Endothelial cell of hepatic sinusoid (primary cell): ENCODE data around the gene ALDH4A1.

Source experiments
- in situ Hi-C: cut with HindIII; loops from 2 replicates; pipeline ENCODE4 v1.10.0; 2017; ENCODE audit warnings: low sequenced_read_pairs

Gene ALDH4A1

DNA sequence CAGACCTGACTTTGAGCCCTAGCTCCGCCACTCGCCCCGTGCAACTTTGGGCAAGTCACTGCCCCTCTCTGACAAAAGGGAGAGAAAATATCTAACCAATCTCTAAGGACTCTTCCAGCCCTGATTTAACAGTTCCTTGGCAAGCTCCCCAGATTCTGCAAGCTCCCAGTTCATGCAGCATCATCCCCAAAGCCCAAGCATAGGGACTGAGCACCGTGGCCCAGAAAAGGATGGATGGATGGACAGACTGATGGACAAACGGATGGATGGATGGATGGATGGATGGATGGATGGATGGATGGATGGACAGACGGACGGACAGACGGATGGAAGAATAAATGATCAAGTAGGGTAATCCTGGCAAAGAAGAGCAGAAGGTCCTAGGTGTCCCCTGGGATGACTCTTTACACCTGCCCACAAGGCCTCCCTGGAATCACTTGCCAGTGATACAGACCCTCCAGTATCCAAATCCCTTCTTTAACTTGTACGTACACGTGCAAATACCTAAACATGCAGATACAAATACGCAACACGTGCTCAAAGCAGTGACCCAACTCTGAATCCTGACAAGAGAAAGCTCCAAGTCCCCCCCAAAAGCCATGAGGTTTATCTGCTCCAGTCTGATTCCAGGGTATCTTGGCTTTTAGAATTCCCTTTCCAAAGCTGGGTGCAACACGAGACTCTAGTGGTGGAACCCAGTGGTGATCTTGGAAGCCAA lies 38.1 kb upstream of the ALDH4A1 start:
- in situ Hi-C loops, result no loop called here

DNA sequence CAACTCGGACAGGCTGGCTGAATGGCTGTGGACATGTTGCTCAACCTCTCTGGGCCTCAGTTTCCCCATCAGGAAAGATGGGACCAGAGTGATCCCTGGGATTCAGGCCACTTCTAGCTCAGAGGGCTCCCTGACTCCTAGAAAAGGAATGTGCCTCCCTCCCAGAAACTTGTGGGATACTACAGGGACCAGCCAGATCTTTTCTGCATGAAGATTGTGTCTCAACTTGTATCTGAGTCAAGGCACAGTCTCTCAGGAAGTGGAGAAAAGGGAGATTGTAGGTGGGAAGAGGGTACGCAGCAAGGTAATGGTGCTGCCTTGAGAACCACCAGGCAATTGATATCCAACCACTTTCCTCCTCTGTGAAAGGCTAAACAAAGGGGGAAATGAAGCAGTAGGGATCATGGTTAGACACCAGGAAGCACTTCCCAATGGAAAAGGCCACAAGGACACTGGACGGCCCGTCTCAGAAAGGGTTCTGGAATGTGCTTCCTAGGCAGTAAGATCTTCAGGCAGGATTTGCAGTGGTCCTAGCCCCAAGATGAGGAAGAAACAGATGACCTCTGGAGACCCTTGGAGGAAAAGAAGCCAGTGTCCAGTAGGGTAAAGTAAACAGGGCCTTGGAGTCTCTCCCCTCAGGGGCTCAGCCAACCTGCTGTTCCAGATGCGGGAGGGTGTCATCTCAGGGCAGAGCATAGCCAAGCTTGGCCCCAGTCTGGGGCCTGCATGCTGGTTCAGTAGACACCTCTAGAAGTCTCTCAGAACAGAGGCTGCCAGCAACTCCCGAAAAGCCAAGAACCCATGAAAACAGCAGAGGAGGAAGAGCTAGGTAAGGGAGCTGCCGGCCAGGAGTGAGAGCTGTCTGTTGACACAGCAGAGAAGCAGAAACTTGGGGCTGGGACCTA lies 37.3 kb upstream of the ALDH4A1 start:
- in situ Hi-C loops, result no loop called here

DNA sequence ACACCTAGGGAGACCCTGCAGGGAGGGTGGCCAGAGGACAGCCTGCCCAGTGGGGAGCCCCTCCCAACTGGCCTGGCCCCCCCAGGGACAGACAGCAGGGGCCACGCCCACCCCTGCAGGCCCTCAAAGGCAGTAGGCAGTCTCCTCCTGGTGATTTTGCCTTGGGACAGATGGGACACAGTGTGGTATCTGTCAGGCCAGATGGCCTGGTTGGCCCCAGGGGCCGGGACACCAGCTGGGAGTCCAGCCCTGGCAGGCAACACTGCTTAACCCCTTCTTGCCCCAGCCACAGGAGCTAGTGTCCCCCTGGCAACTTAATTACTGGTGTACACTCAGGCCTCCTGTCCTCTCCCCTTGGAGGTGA lies 36.3 kb upstream of the ALDH4A1 start:
- in situ Hi-C loops, result no loop called here

DNA sequence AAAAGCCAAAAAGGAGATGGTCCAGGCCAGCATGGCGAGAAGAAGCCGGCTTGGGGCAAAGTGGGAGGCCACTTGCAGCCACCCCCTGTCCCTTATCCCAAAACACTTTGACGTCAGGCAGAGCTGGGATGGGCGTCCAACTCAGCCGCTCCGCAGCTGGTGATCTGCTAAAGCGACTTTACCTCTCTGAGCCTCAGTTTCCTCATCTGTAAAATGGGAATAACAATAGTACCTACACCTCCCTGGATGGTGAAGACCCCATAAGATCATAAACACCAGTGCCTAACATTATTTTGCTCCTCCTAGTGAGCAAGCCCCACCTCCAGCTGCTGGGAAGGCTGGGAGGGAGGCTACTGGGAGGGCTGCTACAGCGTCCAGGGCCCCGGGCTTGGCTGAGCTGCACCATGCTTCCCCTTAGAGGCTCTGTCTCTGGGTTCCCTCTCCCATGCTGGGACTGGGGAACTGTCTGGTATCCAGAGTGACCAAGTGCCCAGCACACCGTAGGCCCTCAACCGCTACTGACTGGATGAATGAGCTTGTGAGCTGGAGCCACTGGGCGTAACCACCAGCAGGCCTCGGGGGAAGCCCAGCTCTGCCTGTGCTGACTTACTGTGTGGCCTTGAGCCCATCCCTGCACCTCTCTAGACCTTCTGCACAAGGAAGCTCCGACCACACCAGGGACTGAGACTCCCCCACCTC lies 35.8 kb upstream of the ALDH4A1 start:
- in situ Hi-C loops, result no loop called here

DNA sequence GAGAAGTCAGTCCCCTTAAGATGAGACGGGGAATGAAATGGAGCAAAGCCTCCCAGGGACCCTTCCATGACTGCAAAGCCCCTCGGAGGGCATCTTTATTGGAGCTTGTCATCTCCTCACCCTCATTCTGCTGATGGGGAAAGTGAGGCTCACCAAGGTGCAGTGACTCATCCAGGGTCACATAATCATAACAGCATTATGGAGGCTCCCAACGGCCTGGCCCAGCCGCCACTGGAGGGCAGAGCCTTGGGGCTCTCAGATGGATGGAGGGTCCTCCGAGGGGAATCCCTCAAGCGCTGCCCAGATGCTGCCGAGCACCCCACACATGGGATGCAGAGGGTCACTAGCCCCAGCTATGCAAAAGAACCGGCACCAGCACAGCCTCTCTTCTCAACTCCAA lies 35.2 kb upstream of the ALDH4A1 start:
- in situ Hi-C loops, result no loop called here

DNA sequence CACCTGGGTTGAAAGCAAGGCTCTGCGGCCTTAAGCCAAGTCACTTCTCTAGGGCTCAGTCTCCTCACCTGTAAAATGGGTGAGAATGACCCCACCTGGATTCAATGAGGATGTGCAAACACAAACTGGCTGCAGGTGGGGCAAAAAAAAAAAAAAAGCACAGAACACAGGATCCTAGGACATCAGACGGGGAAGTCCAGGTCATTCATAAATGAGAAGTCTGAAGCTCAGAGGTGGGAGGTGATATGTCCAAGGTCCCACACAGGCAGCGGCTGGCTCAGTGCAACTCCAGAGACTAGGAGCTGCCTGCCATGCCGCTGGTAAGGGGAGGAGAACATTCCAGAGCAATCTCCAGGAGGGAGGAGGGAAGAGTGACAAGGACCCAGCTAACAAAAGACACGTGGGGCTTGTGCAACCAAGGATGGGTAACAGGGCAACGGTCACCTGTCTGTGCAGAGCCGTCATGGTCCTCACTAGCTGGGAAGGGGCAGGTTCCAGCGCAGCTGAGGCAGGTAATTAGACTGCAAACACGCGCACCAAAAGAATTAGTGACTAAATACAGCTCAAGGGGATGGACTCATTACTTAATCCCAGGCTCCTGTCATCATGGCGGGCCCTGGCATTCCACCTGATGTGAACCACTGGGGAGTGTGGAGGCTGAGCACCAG lies 34.6 kb upstream of the ALDH4A1 start:
- in situ Hi-C loops, result no loop called here

DNA sequence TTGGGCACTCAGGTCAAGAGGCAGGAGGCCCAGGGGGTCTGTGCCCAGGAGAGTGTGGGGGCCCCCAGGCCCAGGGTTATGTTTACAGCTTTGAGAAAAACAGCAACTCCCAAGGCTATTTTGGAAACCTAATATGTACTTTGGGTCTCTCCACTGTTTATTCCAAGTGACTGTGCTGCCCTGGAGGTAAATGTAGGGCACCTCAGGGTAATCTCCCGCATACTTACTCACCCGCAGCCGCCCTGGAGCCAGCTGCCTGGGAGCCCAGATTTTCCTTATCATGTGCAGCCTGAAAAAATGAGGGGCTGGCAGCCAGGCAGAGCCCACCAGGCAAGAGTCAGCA lies 34.1 kb upstream of the ALDH4A1 start:
- in situ Hi-C loops, result no loop called here

DNA sequence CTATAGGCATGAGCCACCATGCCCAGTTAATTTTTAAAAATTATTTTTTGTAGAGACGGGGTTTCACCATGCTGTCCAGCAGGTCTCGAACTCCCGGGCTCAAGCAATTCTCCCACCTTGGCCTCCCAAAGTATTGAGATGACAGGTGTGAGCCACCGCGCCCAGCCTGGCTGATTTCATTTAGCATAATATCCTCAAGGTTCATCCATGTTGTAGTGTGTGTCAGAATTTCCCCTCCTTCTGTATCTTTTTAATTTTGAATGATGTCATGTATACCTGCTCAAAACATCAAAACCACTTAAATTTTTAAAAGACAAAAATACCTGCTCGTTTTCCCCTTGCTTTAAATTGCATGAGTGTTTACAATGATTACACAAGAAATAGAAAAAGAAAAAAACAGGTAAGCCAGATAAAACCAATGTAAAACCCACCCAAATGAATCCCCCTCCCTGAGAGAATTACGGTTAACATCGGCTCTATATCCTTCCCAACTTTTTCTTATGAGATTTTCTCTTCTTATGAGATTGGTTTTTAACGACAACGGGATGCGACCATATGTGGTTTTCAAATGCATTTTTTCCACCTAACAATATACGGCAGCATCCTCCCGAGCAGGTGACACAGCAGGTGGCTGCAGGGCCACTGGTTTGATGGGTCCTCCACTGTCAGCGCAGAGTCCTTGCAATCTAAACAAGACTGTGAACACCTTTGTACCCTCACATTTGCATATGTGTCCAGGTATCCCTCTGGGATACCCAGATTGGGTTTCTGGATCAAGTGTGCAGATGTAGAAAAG lies 32.0 kb upstream of the ALDH4A1 start:
- in situ Hi-C loops, result no loop called here

DNA sequence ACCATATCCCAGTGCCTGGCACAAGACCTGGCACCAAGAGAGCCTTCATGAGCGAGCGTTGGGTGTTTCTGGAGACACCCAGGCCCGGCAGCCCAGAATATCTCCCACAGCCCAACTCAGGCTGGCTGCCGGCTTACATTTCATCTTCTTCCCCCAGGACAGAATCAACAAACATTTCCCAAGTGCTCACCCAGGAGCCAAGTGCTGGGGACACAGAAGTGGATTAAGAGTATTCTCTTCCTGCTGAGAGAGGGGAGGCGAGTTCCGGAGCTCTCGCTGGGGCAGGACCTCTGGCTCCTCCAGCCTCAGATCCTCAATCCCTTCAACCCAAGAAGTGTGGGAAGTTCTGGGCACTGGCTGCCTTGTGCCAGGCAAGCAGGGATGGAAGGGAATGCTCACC lies 30.5 kb upstream of the ALDH4A1 start:
- in situ Hi-C loops, result no loop called here

DNA sequence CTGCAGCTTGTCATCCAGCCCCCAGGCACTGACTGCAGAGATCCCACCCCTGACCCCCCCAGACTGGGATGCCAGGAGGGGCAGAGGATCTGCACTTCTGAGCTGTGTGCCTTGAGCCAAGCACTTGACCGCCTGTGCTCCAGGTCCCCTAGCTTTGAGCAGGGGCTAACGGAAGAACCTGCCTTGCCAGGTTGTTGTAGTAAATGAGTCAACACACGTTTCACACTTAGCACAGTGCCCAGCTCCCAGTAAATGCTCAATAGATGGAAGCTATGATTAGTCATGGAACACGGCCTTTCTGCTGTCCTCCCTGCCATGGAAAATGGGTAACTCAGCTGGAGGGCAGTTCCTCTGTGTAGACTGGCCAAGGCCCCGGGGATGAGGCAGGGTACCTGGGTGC lies 30.0 kb upstream of the ALDH4A1 start:
- in situ Hi-C loops, result no loop called here

DNA sequence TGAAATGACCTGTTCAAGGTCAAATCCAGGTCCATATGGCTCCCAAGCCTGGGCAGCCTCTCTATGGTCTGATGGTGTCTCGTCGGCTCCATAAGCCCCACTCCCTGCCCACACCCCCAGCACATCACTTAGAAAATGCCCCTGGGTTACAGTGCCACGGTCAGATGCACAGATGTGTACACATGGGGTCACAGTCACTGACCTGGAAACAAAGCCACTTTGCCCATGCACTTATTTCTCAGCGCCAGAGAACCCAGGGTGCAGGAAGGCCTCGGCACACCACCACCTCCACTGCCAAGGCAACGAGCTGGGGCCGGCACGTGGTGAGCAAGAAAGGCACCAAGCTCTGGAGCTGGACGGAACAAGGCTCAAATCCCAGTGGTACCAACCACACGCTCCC lies 29.4 kb upstream of the ALDH4A1 start:
- in situ Hi-C loops, result no loop called here

DNA sequence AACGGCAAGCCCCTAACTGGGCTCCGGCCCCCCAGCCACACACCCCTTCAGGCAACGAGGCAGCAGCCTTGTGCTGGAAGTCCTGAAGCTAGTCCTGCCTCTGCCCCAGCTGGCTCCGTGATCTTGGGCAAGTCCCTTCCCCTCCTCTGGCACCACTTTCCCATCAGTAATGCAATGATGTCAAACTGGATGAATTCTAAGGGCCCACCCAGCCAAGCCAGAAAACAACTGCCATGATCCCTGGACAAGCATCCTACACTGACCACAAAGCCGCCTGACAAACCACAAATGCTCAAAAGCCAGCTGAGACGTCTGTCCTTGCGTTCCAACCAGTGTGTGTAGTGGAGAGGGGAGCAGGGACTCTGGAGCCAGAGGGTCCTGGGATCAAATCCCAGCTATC lies 27.3 kb upstream of the ALDH4A1 start:
- in situ Hi-C loops, result no loop called here

DNA sequence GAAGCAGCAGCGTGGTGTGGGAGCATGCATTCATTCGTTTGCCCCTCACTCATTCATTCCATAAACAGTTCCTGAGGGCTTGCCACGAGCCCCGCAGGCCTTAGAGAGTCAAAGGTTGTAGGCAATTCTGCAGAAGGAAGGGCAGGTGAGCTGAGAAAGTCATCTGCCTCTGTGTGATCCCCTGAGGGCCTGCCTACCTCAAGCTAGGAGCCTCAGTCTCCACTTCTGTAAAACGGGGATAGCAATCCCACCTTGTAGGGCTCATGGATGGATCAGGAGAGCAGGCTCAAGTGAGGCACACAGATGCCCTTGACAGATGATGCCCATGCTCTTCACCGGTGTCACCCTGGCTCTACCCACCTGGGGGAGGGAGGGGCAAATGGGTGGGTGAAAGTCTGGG lies 26.6 kb upstream of the ALDH4A1 start:
- in situ Hi-C loops, result no loop called here

DNA sequence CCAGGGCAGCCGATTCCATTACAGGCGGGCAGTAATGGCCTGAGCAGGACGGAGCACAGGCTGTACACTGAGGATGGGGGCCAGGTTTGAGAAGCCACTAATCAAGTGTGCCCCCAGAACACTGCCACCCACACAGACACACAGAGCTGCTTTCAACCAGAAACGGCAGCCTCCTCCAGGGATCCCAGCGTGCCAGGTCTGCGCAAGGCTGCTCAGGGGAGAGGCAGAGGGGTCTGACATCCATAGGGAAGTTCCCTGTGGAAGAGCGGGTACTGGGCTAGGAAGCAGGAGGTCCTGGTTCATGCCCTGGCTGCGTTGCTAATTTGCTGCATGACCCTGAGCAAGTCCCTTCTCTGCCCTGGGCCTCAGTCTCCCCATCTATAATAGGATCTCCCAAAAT lies 26.1 kb upstream of the ALDH4A1 start:
- in situ Hi-C loops, result no loop called here

DNA sequence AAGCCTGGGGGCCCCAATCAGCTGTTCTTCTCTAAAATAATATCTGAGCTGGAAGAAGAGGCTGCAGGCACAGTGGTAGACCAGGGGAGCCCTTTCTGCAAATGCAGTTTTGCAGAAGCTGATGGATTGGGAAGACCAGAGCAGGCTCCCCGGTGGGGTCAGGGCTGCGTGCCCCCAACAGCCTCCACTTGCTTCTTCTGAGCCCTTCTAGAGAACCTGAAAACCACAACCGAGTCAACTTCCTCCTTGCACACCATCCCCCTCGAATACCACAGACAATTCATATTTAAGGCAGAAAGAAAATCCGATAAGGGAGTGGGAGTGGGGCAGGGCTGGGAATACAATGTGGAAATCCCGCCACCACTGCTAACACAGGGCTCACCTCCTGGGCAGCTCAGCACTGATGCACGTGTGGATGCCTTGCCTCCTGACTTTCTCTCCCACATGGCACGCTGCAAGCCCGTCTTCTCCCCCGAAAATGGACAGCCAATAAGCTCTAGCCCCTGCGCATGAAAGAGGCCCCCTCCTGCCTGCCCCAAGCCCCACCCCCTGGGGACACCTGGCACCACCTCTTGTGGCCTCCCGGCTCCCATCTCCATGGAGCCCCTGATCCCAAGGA lies 25.4 kb upstream of the ALDH4A1 start:
- in situ Hi-C loops, result no loop called here

DNA sequence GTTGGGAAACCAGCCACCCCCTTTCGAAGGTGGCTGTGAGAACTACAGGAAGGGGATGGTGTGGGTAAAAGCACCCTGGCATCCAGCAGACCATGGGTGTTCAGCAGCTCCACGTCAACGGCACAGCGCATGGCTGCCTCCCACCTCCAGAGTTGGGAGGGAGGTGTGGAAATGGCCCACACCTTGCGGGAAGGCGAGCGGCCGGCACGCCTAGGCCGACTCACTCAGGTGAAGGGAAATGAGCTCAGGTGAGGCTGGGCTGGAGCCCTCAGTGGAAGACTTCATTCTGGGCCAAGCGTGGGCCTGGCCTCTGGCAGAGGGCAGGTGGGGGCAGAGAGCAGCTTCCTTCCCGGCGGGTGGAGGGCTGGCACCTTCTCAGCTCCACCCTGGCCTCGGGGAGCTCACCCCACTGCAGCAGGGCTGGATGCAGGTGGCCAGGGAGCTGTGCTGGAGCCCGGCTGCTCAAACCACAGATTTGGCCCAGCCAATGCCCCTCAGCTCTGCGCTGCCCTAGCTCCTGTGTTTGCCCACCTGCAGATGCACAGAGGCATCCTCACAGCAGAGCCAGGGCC lies 24.8 kb upstream of the ALDH4A1 start:
- in situ Hi-C loops, result no loop called here

DNA sequence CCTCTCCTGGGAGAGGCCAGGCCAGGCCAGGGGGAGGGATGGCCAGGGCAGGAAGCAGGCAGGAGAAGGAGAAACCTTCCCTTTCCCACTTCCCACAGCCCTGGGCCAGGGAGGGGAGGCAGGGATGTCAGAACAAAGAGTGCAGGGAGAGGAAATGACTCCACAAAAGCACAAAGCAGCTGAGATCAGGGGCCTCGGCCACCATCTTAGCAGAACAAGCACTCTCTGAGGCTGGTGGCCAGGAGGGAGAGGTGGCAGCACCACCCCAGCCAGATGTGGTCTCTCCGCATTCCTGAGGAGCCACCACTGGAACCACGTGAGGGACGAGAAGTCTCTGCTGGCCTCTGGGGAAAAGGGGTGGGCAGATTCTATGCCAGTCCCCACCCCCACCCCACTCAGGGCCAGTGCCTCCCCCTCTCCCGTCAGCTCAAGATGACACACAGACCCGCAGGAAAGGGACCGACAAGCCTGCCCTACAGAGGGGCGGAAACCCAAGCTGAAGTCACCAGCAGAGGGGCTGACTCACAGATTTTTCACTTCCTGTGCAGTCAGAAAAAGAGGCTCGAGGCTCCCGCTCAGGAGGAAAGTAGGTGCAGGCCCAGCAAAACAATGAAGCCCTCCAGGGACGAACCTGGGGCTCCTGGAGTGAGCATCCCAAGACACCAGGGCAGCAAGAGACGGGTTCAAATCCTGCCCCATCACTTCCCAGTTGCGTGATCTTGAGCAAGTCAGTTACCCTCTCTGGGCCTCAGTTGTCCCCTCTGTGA lies 24.1 kb upstream of the ALDH4A1 start:
- in situ Hi-C loops, result no loop called here

DNA sequence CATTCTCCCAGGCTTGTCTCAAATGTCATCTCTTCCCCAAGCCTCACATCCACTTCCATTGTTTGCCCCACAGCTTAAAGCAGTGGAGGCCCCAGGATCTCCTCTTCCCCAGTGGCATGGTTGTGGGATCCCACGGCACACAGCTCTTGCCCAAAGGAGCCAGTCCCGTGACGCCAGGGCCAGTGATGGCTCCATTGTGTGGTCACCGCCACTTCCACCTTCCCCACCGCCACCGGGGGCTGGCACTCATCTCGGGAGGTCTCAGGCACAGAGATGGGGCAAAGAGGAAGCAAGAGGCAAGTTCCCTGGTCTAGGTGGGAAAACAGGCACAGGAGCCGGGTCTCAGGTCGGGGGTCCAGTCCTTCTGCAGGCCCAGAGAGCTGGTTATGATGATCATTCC lies 22.9 kb upstream of the ALDH4A1 start:
- in situ Hi-C loops, result no loop called here

DNA sequence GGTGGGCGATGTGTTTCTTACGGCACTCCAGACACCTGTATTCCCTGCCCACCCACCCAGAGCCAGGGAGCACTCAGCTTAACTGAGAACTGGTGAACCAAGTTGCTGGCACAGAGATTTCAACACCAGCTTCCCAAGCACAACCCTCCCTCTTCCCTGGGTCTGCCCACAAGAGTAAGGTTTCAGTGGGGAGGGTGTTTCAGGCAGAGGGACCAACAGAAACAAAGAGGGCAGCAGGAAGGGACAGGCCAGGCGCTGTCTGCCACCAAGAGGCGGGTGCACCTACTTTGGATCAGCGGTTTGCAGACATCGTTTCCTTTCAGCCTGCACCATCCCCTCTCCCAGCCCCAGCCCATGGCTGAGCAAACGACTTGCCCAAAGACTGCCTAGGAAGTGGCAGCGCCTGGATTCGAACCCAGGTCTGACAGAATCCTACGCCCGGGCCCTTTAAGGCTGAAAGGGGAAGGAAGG lies 21.9 kb upstream of the ALDH4A1 start:
- in situ Hi-C loops, result no loop called here
